ENCODE measurements around the gene SEPTIN2.
"Not testable (repeated sequence)": the region's sequence is repeated elsewhere in the genome, so short reads cannot be mapped to it uniquely, and the experiment has no call there.

The SEPTIN2 gene

GRCh38 chr2:241393524-241394196 lies 77.9 kb downstream of the SEPTIN2 start:
- TF ChIP-seq, protein P1, sequence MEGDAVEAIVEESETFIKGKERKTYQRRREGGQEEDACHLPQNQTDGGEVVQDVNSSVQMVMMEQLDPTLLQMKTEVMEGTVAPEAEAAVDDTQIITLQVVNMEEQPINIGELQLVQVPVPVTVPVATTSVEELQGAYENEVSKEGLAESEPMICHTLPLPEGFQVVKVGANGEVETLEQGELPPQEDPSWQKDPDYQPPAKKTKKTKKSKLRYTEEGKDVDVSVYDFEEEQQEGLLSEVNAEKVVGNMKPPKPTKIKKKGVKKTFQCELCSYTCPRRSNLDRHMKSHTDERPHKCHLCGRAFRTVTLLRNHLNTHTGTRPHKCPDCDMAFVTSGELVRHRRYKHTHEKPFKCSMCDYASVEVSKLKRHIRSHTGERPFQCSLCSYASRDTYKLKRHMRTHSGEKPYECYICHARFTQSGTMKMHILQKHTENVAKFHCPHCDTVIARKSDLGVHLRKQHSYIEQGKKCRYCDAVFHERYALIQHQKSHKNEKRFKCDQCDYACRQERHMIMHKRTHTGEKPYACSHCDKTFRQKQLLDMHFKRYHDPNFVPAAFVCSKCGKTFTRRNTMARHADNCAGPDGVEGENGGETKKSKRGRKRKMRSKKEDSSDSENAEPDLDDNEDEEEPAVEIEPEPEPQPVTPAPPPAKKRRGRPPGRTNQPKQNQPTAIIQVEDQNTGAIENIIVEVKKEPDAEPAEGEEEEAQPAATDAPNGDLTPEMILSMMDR (IDR thresholded peaks at IDR 0.05), result no peak
- Histone ChIP-seq H3K4me1 (ENCODE audit: control insufficient read depth in 1 of 2, insufficient read depth in 1 of 2, low read depth in 1 of 2, low read length in 1 of 2) (no peaks in the 10 kb centered on the region), H3K36me3 (no peaks in the 10 kb centered on the region), H3K27me3 (no peaks in the 10 kb centered on the region), H3K4me3 (ENCODE audit: low read depth in 1 of 2, low read length in 1 of 2) (no peak overlapping the region), H3K9me3 (no peaks in the 10 kb centered on the region), H3K27ac (no peak overlapping the region)

DNA sequence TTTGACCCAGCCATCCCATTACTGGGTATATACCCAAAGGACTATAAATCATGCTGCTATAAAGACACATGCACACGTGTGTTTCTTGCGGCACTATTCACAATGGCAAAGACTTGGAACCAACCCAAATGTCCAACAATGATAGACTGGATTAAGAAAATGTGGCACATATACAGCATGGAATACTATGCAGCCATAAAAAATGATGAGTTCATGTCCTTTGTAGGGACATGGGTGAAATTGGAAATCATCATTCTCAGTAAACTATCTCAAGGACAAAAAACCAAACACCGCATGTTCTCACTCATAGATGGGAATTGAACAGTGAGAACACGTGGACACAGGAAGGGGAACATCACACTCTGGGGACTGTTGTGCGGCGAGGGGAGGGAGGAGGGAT lies 81.1 kb downstream of the SEPTIN2 start:
- H3K9me3 ChIP-seq; H3K4me3 ChIP-seq (ENCODE audit: low read depth in 1 of 2, low read length in 1 of 2); H3K27me3 ChIP-seq; H3K4me1 ChIP-seq (ENCODE audit: control insufficient read depth in 1 of 2, insufficient read depth in 1 of 2, low read depth in 1 of 2, low read length in 1 of 2); H3K36me3 ChIP-seq; H3K27ac ChIP-seq: not testable (repeated sequence)

DNA sequence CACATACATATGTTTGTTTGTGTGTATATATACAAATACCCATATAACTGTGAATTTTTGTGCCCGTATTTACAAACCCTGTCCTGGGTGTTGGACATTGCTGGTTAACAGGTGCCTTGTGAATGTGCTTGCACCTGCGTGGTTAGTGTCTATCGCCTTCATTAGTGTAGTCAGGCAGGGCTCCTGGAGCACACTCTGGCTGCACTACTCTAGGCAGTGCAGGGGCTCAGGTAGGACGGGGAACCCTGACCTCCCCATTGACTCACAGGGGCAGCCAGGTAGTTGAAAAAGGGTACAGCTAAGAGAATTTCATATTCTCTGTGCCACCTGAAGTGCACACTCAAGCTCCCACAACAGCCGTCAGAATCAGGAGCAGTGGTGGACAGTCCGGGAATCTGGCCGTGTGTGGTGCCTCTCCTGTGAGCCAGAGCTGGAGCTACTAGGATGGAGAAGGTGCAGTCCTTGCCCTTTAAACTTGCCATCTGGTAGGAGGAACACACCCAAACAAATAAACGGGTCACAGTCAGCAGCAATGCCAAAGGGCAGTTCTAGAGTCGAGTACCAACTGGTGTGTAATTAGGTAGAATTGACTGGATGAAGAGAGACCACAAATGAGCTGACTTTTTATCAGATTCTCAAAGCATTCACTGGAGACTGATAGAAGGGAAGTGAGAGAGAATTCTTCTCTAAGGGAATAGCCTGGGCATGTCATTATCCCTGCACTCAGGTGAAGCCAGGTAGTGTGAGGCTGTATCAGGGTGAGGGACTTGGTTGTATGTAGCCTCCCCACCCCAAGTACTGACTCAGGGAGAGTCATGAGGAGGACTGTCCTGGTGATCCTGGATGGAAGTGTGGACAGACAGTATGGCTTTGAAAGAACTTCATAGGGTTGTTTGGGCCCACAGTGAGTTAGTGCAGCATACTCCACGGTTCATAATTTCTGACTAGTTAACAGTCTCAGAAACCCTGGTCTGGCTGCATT lies 84.5 kb downstream of the SEPTIN2 start:
- H3K36me3 ChIP-seq, result no peaks in the 10 kb centered on the region
- TF ChIP-seq, protein P1 (IDR thresholded peaks at IDR 0.05), result no peak

More for the DNA sequence above, 84.5 kb downstream of the SEPTIN2 start:
- no peaks in the 10 kb centered on the region for H3K4me1 ChIP-seq (ENCODE audit: control insufficient read depth in 1 of 2, insufficient read depth in 1 of 2, low read depth in 1 of 2, low read length in 1 of 2)
- H3K27ac ChIP-seq, result no peak overlapping the region
- H3K9me3 ChIP-seq, result no peaks in the 10 kb centered on the region
- no peak overlapping the region for H3K4me3 ChIP-seq (ENCODE audit: low read depth in 1 of 2, low read length in 1 of 2)
- H3K27me3 ChIP-seq, result no peaks in the 10 kb centered on the region
